Thoracic aorta (tissue), 2 donors: Measurements from ENCODE around the gene CUEDC1. TPM values are rescaled to one million over a fixed set of nuclear protein-coding genes. Genes with fewer than 3 reads are reported as not detected.
A peak's percentile ranks its signal among the peaks of the same experiment; 100 is the strongest.

ENCODE experiments used
- ATAC-seq: fragments of 150-250 bp; one replicate; pipeline ENCODE4 v1.8.0; 2017; ENCODE audit warnings: low read depth; ENCODE audit not compliant: insufficient number of reproducible peaks, low FRiP score
- DNase-seq: peaks from one replicate; pipeline ENCODE4 v3.0.0-alpha.2; 2020; ENCODE audit warnings: low spot score
- H3K27ac ChIP-seq, 2 donors: fragments of 200-600 bp; sonication (generic); 1 replicate in 1 of 2; 2 replicates in 1 of 2; pipeline ENCODE4 v1.5.1; 2016; ENCODE audit warnings: mild to moderate bottlenecking in 2 of 2, moderate library complexity in 2 of 2
- H3K27me3 ChIP-seq: fragments of 200-600 bp; sonication (generic); replicated peaks from 2 replicates; pipeline ENCODE4 v1.6.0; 2016; ENCODE audit warnings: mild to moderate bottlenecking; ENCODE audit not compliant: insufficient read depth
- H3K36me3 ChIP-seq: fragments of 200-600 bp; sonication (generic); one replicate; pipeline ENCODE4 v1.5.1; 2016
- H3K4me1 ChIP-seq, 2 donors: fragments of 200-600 bp; sonication (generic); 1 replicate in 1 of 2; 2 replicates in 1 of 2; pipeline versions ENCODE4 v1.5.1 to v1.6.0; 2016; ENCODE audit warnings: low read depth in 2 of 2, mild to moderate bottlenecking in 1 of 2; ENCODE audit not compliant: control insufficient read depth in 1 of 2
- H3K4me3 ChIP-seq: fragments of 200-600 bp; sonication (generic); 2 replicates; pipeline ENCODE4 v1.5.1; 2016; ENCODE audit warnings: mild to moderate bottlenecking
- H3K9me3 ChIP-seq: fragments of 200-600 bp; sonication (generic); 2 replicates; pipeline ENCODE4 v1.5.1; 2016
- CTCF ChIP-seq: fragments of 200-600 bp; sonication (generic); IDR thresholded peaks from one replicate; pipeline ENCODE4 v1.5.1; 2019; ENCODE audit warnings: antibody characterized with exemption
- total RNA-seq, 2 donors: library from RNA; depleted of rRNA; stranded (reverse); fragments of >200 nt; gene quantifications; one replicate each; pipeline versions ENCODE4 v1.1.0 to v1.2.3, GENCODE V29; 2016

CUEDC1 gene
- total RNA-seq, 2 donors from 2014 or later, result 32.7 to 93.1 TPM

DNA sequence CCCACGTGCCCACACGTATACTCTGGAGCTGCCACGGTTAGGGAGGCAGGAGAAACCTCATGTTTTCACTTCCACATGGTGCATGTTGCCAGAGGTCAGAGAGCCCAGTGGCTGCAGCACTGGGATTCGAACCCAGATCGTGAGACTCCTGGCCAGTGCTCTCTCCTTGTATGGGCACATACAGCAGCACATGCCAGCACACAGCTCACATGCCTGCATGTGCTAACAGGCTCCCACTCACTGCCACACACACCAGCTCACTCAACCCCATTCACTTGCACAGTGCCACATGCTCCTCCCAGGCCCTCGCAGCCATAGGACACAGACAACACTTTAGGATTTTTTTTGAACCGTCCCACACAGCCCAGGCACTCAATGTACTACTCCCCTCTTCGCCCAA, 55.8 kb downstream of the CUEDC1 start:
- DNase-seq, result no peak

DNA sequence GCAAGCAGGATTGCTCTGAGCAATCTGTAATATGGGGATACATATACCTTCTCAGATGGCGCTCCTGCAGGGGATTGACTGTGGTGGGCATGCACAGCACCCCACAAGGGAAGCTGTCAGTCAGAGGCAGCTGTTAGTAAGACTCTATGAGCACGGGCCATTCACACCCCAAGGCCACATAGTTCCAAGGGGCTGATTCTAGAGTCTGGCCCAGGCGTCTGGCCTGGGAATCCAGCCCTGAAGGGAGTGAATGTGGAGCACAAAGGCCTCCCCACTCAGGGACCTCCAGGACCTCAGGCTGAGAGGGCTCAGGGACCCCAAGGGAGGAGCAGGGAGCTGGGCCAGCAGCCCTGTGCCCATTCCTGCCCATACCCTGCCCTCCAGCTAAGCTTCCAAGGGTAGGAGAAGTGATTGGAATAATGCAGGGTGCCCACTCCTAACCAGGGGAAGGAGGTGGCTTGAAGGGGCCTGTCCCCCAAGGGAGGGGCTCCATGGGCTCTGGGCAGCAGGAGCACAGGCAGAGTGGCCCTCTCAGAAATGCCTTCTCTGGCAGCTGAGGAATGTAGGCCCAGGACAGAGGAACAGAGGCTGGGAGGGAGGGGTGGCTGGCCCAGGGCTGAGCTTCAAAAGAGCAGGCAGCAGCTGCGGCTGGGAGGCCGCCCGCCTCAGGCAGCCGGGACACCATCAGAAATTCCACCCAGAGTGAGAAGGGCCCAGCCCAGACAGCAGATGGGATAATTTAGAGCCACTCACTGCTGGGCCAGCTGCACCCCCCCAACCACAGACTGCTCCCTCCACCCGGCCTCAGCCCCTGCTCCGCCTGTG, 56.5 kb downstream of the CUEDC1 start:
- H3K9me3 ChIP-seq, result no peaks in the 10 kb centered on the region
- no peaks in the 10 kb centered on the region for H3K36me3 ChIP-seq
- H3K4me3 ChIP-seq, result no peak overlapping the region
- peak overlapping the region; percentile 77 to 85 for H3K27ac ChIP-seq
- DNase-seq (no peak), ATAC-seq (no peak)
- H3K4me1 ChIP-seq, result peaks cover 33 to 84% of the 10 kb centered on the region in 2 donors
- no peaks in the 10 kb centered on the region for H3K27me3 ChIP-seq
- TF ChIP-seq CTCF, result no peak

More for the DNA sequence above, 55.8 kb downstream of the CUEDC1 start:
- ATAC-seq, result no peak
- Histone ChIP-seq H3K4me1 (peaks cover 33 to 84% of the 10 kb centered on the region in 2 donors), H3K4me3 (no peak overlapping the region), H3K9me3 (no peaks in the 10 kb centered on the region), H3K27me3 (no peaks in the 10 kb centered on the region), H3K27ac (peak overlapping the region; percentile 77 to 85), H3K36me3 (no peaks in the 10 kb centered on the region)
- no peak for TF ChIP-seq CTCF

DNA sequence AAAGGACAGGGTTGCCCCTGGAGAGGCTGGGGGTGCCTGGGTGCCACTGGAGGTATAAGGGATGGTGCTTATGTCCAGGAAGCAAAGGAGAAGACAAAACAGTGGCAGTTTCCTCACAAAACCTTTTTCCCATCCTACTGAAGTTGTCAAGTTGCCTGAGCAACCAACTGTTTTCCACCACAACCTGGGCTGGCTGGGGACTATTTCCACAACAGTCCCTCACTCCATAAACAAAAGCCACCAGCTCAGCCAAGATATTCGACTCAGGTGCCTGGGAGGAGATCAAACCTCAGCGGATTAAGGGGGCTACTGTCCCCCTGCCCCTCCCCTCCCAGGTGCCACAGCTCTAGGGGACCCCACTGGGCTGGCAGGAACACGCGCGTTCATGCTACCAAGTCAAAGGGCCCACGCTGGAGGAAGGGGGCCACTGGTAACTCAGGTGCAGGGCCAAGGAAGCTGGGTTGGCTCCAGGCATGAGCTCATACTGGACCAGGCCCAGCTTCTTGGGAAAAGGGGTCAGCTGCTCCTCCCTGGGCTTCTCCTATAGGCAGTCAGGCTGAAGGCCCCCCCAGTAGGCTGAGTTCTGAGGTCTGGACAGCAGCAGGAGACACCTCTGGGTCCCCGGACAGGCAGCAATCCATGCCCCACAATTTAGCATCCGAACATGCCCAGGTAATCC, 59.7 kb downstream of the CUEDC1 start:
- DNase-seq (no peak), ATAC-seq (no peak)
- Histone ChIP-seq H3K36me3 (no peaks in the 10 kb centered on the region), H3K4me1 (peaks cover 47 to 87% of the 10 kb centered on the region in 2 donors), H3K4me3 (no peak overlapping the region), H3K9me3 (no peaks in the 10 kb centered on the region), H3K27me3 (no peaks in the 10 kb centered on the region), H3K27ac (peak overlapping the region in 1 of 2 donors; percentile 100)
- TF ChIP-seq CTCF, result no peak

DNA sequence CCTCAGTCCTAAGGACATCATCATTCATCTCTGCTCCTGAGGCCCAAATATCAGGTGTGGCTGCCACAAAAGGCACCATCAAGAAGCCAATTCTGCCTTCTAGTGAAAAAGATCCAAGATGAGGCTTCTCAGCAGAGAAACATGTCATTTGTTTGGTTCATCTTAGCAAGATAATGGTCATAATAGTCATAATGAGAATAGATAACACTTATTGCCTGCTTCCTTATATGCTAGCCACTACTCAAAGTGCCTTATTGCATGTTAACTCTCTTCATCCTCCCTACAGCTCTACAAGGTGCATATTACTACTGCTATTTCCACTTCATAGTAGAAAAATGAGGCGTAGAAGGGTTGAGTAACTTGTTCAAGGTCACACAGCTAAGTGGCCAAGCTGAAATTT, 60.4 kb downstream of the CUEDC1 start:
- H3K4me1 ChIP-seq, result peaks cover 47 to 87% of the 10 kb centered on the region in 2 donors
- no peak overlapping the region for H3K4me3 ChIP-seq
- H3K9me3 ChIP-seq, result no peaks in the 10 kb centered on the region
- no peak for TF ChIP-seq CTCF
- ATAC-seq, result no peak
- no peak for DNase-seq
- H3K36me3 ChIP-seq, result no peaks in the 10 kb centered on the region
- H3K27ac ChIP-seq, result peak overlapping the region; percentile 93 to 100
- H3K27me3 ChIP-seq, result no peaks in the 10 kb centered on the region

DNA sequence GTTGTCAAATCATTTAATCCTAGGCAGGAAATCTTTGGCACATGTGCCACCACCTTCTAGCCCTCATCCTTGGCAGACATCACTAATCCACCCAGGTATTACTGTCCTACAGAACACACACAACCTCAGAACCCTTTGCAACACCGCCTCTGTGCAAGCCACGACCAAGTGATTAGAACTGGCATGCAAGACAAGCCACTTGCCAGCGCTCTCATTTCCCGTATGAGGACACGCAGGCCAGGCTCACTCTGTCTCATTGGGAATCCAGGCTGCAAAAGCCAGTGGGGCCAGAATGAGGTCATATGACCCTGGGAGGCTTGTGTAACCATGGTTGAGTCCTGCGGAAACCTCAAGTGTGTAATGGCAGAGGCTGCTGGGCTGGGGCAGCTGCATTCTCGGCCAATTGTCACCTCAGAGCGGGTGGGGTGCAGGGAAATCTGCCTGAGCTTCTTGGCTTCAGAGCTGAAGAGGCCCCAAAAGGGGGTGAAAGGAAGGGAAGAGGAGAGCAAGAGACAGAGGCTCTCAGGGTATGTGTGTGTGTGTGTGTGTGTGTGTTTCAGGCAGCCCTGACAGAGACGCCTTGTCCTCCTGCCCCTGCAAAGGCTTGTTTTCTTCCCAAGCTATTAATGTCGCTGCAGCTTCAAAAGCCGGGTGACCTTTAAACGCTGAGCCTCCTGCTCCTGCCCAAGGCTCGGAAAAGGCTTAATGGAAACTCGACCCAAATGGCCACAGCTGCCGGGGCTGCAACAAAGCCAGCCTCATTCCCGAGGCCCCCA, 62.2 kb downstream of the CUEDC1 start:
- DNase-seq (peak; percentile 92), ATAC-seq (peak; percentile 59)
- TF ChIP-seq CTCF, result peak; percentile 15
- H3K4me1 ChIP-seq, result peaks cover 47 to 87% of the 10 kb centered on the region in 2 donors
- H3K27me3 ChIP-seq, result no peaks in the 10 kb centered on the region
- H3K4me3 ChIP-seq, result peak overlapping the region; percentile 52
- H3K27ac ChIP-seq, result peak overlapping the region; percentile 93 to 100
- H3K36me3 ChIP-seq, result no peaks in the 10 kb centered on the region
- no peaks in the 10 kb centered on the region for H3K9me3 ChIP-seq
